Mesenteric fat pad (tissue), 1 donor: ENCODE results near the gene NEDD4L. TPM values are rescaled to one million over a fixed set of nuclear protein-coding genes. Genes with fewer than 3 reads are reported as not detected.

ENCODE experiments used
- DNase-seq: peaks from one replicate; pipeline ENCODE4 v3.0.0-alpha.2; 2020; ENCODE audit warnings: low spot score
- total RNA-seq: library from RNA; stranded (reverse); fragmentation: NEBNext Ultra II Directional; extraction: Animal tissue kit (Norgen Biotek cat#: 25700); gene quantifications from one replicate; pipeline ENCODE4 v1.2.1, GENCODE V29; 2021
- donor health status: DM: yes; HTN: yes; CAD: no.

Gene NEDD4L
- total RNA-seq, 1 donor from 2014 or later = 43.7 TPM

- DNase-seq = no peak
These were observed 294.1 kb downstream of the NEDD4L start for GRCh38 chr18:58338141-58338540.

GRCh38 chr18:58338961-58339592 lies 295.1 kb downstream of the NEDD4L start:
- DNase-seq = no peak

- DNase-seq = no peak
These were observed 295.9 kb downstream of the NEDD4L start for GRCh38 chr18:58339890-58340289.

- no peak for DNase-seq
These were observed 297.9 kb downstream of the NEDD4L start for GRCh38 chr18:58341916-58342315.

- no peak for DNase-seq
These were observed 300.1 kb downstream of the NEDD4L start for GRCh38 chr18:58344080-58344670.

- DNase-seq = no peak
These were observed 300.9 kb downstream of the NEDD4L start for GRCh38 chr18:58344861-58345463.

- no peak for DNase-seq
These were observed 301.8 kb downstream of the NEDD4L start for GRCh38 chr18:58345875-58346274.

GRCh38 chr18:58347135-58347534 lies 303.1 kb downstream of the NEDD4L start:
- DNase-seq = no peak

GRCh38 chr18:58348517-58348916 lies 304.5 kb downstream of the NEDD4L start:
- DNase-seq = no peak

GRCh38 chr18:58348951-58349350 lies 304.9 kb downstream of the NEDD4L start:
- no peak for DNase-seq

- DNase-seq = no peak
These were observed 305.6 kb downstream of the NEDD4L start for GRCh38 chr18:58349650-58350049.

- no peak for DNase-seq
These were observed 306.5 kb downstream of the NEDD4L start for GRCh38 chr18:58350526-58350925.

GRCh38 chr18:58351776-58352175 lies 307.8 kb downstream of the NEDD4L start:
- no peak for DNase-seq

- no peak for DNase-seq
These were observed 309.6 kb downstream of the NEDD4L start for GRCh38 chr18:58353581-58353980.

- no peak for DNase-seq
These were observed 310.0 kb downstream of the NEDD4L start for GRCh38 chr18:58354051-58354450.

GRCh38 chr18:58354791-58355190 lies 310.8 kb downstream of the NEDD4L start:
- DNase-seq = no peak

- DNase-seq = no peak
These were observed 311.2 kb downstream of the NEDD4L start for GRCh38 chr18:58355243-58355642.

- no peak for DNase-seq
These were observed 315.2 kb downstream of the NEDD4L start for GRCh38 chr18:58359218-58359617.

GRCh38 chr18:58359620-58360019 lies 315.6 kb downstream of the NEDD4L start:
- no peak for DNase-seq

GRCh38 chr18:58360324-58360723 lies 316.3 kb downstream of the NEDD4L start:
- DNase-seq = no peak

- no peak for DNase-seq
These were observed 317.2 kb downstream of the NEDD4L start for GRCh38 chr18:58361212-58361611.

- no peak for DNase-seq
These were observed 318.1 kb downstream of the NEDD4L start for GRCh38 chr18:58362027-58362575.
